ENCODE results near the gene BNIPL.

BNIPL gene

GRCh38 chr1:151036356-151036755 is at the start of gene BNIPL:
TSS of gene BNIPL (plus strand) at chr1:151036586. CDS start at chr1:151036726, 140 bp downstream.
- Histone ChIP-seq H3K9ac (ENCODE audit: low read length) (no peak within 1 kb of the TSS), H3K27me3 (replicated peaks; ENCODE audit: insufficient read depth, low read length) (no peaks in the 10 kb centered on the region), H3K27ac (ENCODE audit: low read length) (no peak within 1 kb of the TSS), H3K9me3 (replicated peaks; ENCODE audit: insufficient read depth, low read length) (no peaks in the 10 kb centered on the region), H3K4me2 (ENCODE audit: low read depth, low read length) (no peak within 1 kb of the TSS), H3K4me1 (ENCODE audit: low read length) (no peaks in the 10 kb centered on the region), H3K79me2 (ENCODE audit: low read length) (no peaks in the 10 kb centered on the region), H3K4me3 (ENCODE audit: low read length) (no peak within 1 kb of the TSS), H3F3A (ENCODE audit: insufficient read depth, low read length) (no peaks in the 10 kb centered on the region), H4K20me1 (ENCODE audit: insufficient read depth, low read length) (no peaks in the 10 kb centered on the region), H2AFZ (ENCODE audit: low read length) (no peak within 1 kb of the TSS), H3K9me2 (replicated peaks; ENCODE audit: insufficient read depth, low read length) (no peaks in the 10 kb centered on the region), H3K36me3 (replicated peaks; ENCODE audit: insufficient read depth, low read length) (no peaks in the 10 kb centered on the region)
- TF ChIP-seq CTCF (IDR thresholded peaks at IDR 0.05; ENCODE audit: low read length) (no peak), EZH2phosphoT487 (IDR thresholded peaks at IDR 0.05; ENCODE audit: low read length) (no peak), EZH2 (optimal IDR thresholded peaks at IDR 0.05; ENCODE audit: low read depth, low read length) (no peak)
- no peak for DNase-seq

DNA sequence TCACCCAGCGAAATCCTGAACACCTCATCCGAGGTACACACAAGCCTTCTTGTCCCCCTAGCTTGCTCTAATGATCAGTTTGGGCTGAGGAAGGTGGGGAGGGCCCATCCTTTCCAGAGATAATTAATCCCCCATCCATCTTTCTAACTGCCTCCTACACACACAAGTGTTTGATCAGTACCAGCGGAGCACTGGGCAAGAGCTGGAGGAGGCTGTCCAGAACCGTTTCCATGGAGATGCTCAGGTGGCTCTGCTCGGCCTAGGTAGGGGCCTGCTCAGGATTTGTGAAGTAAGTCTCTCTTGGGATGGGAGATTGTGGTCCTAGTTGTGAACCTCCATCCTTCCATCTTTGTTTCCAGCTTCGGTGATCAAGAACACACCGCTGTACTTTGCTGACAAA is 48.5 kb upstream of the BNIPL start:
- Histone ChIP-seq H3K79me2 (ENCODE audit: low read length) (no peaks in the 10 kb centered on the region), H3K9me3 (replicated peaks; ENCODE audit: insufficient read depth, low read length) (no peaks in the 10 kb centered on the region), H3K4me2 (ENCODE audit: low read depth, low read length) (no peak overlapping the region), H3F3A (ENCODE audit: insufficient read depth, low read length) (no peaks in the 10 kb centered on the region), H3K27me3 (replicated peaks; ENCODE audit: insufficient read depth, low read length) (no peaks in the 10 kb centered on the region), H3K9ac (ENCODE audit: low read length) (no peak overlapping the region), H4K20me1 (ENCODE audit: insufficient read depth, low read length) (no peaks in the 10 kb centered on the region), H2AFZ (ENCODE audit: low read length) (no peak overlapping the region), H3K27ac (ENCODE audit: low read length) (no peak overlapping the region), H3K36me3 (replicated peaks; ENCODE audit: insufficient read depth, low read length) (no peaks in the 10 kb centered on the region), H3K4me3 (ENCODE audit: low read length) (no peak overlapping the region), H3K4me1 (ENCODE audit: low read length) (no peaks in the 10 kb centered on the region), H3K9me2 (replicated peaks; ENCODE audit: insufficient read depth, low read length) (no peaks in the 10 kb centered on the region)
- no peak for TF ChIP-seq EZH2phosphoT487 (IDR thresholded peaks at IDR 0.05; ENCODE audit: low read length)
- no peak for TF ChIP-seq CTCF (IDR thresholded peaks at IDR 0.05; ENCODE audit: low read length)
- TF ChIP-seq EZH2 (optimal IDR thresholded peaks at IDR 0.05; ENCODE audit: low read depth, low read length), result no peak
- DNase-seq, result no peak

DNA sequence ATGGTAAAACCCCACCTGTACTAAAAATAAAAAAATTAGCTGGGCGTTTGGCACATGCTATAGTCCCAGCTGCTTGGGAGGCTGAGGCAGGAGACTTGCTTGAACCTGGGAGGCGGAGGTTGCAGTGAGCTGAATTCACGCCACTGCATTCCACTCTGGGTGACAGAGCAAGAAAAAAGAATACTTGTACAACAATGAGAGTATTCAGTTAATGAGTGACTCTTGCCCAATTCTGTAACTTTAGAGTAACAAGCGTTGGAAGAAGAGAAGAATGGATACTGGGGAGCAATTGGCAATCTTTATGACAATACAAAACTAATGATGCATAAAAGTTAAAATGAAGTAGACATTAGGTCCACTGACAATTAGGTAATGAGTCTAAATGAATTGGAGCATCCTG is 43.8 kb upstream of the BNIPL start:
- no peaks in the 10 kb centered on the region for H4K20me1 ChIP-seq (ENCODE audit: insufficient read depth, low read length)
- no peaks in the 10 kb centered on the region for H3K36me3 ChIP-seq (replicated peaks; ENCODE audit: insufficient read depth, low read length)
- DNase-seq, result no peak
- H3K9ac ChIP-seq (ENCODE audit: low read length), result no peak overlapping the region
- TF ChIP-seq CTCF (IDR thresholded peaks at IDR 0.05; ENCODE audit: low read length), result no peak
- no peak for TF ChIP-seq EZH2 (optimal IDR thresholded peaks at IDR 0.05; ENCODE audit: low read depth, low read length)
- TF ChIP-seq EZH2phosphoT487 (IDR thresholded peaks at IDR 0.05; ENCODE audit: low read length), result no peak
- H3K79me2 ChIP-seq (ENCODE audit: low read length), result no peaks in the 10 kb centered on the region
- H3F3A ChIP-seq (ENCODE audit: insufficient read depth, low read length), result no peaks in the 10 kb centered on the region
- H3K4me1 ChIP-seq (ENCODE audit: low read length), result peaks cover 5% of the 10 kb centered on the region
- no peaks in the 10 kb centered on the region for H3K9me2 ChIP-seq (replicated peaks; ENCODE audit: insufficient read depth, low read length)
- no peak overlapping the region for H3K4me3 ChIP-seq (ENCODE audit: low read length)
- H3K4me2 ChIP-seq (ENCODE audit: low read depth, low read length), result no peak overlapping the region
- H3K27ac ChIP-seq (ENCODE audit: low read length), result no peak overlapping the region
- no peak overlapping the region for H2AFZ ChIP-seq (ENCODE audit: low read length)
- H3K9me3 ChIP-seq (replicated peaks; ENCODE audit: insufficient read depth, low read length), result no peaks in the 10 kb centered on the region
- no peaks in the 10 kb centered on the region for H3K27me3 ChIP-seq (replicated peaks; ENCODE audit: insufficient read depth, low read length)
